ENCODE data around the gene SCAP.

DNA sequence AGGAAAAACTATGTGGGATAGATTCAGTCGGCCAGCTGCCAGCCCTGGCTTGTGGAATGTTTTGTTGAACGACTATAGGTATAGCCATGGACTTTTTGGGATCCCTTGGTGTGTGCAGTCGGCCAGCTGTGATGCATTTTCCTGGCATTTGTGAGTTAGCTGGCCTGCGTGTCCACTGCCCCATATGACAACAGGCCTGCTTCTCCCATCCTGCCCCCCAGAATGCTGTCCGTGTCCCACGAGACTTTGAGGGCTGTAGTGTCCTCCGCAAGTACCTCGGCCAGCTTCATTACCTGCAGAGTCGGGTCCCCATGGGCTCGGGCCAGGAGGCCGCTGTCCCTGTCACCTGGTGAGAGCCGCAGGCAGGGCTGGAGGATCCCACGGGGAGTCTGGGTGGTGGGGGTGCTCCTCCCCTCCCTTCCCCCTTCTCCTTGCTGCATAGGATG, 71.3 kb downstream of the SCAP start:
- TF ChIP-seq, protein P1, sequence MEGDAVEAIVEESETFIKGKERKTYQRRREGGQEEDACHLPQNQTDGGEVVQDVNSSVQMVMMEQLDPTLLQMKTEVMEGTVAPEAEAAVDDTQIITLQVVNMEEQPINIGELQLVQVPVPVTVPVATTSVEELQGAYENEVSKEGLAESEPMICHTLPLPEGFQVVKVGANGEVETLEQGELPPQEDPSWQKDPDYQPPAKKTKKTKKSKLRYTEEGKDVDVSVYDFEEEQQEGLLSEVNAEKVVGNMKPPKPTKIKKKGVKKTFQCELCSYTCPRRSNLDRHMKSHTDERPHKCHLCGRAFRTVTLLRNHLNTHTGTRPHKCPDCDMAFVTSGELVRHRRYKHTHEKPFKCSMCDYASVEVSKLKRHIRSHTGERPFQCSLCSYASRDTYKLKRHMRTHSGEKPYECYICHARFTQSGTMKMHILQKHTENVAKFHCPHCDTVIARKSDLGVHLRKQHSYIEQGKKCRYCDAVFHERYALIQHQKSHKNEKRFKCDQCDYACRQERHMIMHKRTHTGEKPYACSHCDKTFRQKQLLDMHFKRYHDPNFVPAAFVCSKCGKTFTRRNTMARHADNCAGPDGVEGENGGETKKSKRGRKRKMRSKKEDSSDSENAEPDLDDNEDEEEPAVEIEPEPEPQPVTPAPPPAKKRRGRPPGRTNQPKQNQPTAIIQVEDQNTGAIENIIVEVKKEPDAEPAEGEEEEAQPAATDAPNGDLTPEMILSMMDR (conservative IDR thresholded peaks at IDR 0.05 in 1 of 2, IDR thresholded peaks at IDR 0.05 in 1 of 2; ENCODE audit: low read depth in 1 of 2, low read length in 2 of 2): no peak
- TF ChIP-seq EZH2 (IDR thresholded peaks at IDR 0.05; ENCODE audit: low read length, missing control alignments): no peak
